ENCODE measurements around the gene SLC7A1.

DNA sequence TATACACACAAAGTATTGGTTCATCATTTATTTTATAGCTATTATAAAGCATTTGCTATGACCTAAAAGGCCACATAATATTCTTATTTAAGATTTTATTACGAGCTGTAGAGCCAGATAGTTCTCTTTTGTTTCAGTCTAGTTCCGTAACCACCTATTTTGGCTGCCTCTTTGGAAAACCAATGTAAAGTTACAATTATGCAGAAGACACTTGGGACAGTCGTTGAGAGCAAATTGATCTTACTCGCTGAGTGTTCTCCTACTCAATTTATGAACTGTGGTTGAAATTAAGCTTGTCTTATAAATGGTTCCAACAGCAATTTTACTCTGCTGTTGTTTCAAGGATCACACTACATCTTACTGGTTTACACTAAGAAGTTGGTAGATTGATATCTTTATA lies 122.3 kb downstream of the SLC7A1 start:
- no peak for TF ChIP-seq POLR2A (IDR thresholded peaks at IDR 0.05)
- no peak for TF ChIP-seq CTCF (IDR thresholded peaks at IDR 0.05 in 4 of 5, conservative IDR thresholded peaks at IDR 0.05 in 1 of 5)
